Measurements from ENCODE around the gene ANXA11.

DNA sequence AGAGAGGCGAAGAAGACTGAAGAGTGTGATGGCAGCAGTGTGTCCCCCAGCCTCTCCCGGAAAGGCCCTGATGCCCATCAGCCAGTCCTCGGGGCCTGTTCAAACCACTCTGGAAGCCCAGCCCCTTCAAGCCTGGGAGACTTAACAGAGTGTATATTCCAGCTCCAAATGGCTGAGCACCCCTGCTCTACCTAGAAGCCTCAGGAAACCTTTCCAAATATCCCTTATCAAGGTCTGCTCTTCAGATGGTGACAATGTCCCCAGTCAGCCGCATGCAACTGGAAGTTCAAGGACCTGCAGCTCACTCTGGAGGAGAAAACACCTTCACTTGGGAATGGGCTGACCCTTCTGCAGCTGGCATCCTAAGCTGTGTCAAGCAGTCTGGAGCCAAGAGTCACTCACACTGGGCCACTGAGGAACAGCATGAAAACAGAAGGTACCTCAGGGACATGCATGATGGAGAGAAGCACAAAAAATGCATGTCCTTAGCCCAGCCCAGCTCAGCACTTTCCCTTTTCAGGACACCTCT, 10.2 kb downstream of the ANXA11 start:
- TF ChIP-seq, protein P1, sequence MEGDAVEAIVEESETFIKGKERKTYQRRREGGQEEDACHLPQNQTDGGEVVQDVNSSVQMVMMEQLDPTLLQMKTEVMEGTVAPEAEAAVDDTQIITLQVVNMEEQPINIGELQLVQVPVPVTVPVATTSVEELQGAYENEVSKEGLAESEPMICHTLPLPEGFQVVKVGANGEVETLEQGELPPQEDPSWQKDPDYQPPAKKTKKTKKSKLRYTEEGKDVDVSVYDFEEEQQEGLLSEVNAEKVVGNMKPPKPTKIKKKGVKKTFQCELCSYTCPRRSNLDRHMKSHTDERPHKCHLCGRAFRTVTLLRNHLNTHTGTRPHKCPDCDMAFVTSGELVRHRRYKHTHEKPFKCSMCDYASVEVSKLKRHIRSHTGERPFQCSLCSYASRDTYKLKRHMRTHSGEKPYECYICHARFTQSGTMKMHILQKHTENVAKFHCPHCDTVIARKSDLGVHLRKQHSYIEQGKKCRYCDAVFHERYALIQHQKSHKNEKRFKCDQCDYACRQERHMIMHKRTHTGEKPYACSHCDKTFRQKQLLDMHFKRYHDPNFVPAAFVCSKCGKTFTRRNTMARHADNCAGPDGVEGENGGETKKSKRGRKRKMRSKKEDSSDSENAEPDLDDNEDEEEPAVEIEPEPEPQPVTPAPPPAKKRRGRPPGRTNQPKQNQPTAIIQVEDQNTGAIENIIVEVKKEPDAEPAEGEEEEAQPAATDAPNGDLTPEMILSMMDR (IDR thresholded peaks at IDR 0.05; ENCODE audit: insufficient read depth, low read depth, low read length), result no peak
- no peak for TF ChIP-seq EZH2 (IDR thresholded peaks at IDR 0.05; ENCODE audit: insufficient read depth, low read length)

All from astrocyte (in vitro differentiated cells and primary cell).